HCT116 (cell line): ENCODE measurements around the gene SMR3A. TPM values are rescaled to one million over a fixed set of nuclear protein-coding genes. Genes with fewer than 3 reads are reported as not detected.

ENCODE experiments used
- ATAC-seq: fragments of 200-7000 bp; cut with Tn5 transposase; 2 replicates; pipeline ENCODE4 v1.9.1; 2020; ENCODE audit warnings: mild to moderate bottlenecking, moderate library complexity
- BruUV-seq: library from RNA; stranded (reverse); fragments of 400-500 nt; replicated peaks from 2 replicates; lab custom pipeline; 2021; lab: Mats Ljungman, UMichigan
- CTCF ChIA-PET: fragments of 300-600 bp; sonication (Branson Sonifier 250); formaldehyde crosslinking; loops from one replicate; lab custom pipeline; 2021; ENCODE audit warnings: antibody characterized with exemption; lab: Charles Lee
- POLR2A ChIA-PET: fragments of 300-600, 350-600 bp; sonication (Branson Sonifier 250); formaldehyde crosslinking; loops from one replicate; lab custom pipeline; 2021; ENCODE audit warnings: antibody characterized with exemption; lab: Charles Lee
- RAD21 ChIA-PET, 2 experiments: fragments of 300-600 bp; sonication (Branson Sonifier 250); formaldehyde crosslinking; loops; one replicate each; lab custom pipeline; 2023; ENCODE audit warnings: low total read pairs in 2 of 2; ENCODE audit not compliant: uncharacterized antibody in 2 of 2, unreplicated experiment in 2 of 2, low non-redundant PET in 1 of 2; lab: Charles Lee
- DNase-seq: peaks from one replicate; pipeline ENCODE4 v3.0.0-alpha.2; 2010; ENCODE audit warnings: low read depth, low spot score
- H2AFZ ChIP-seq: fragments of 200-600 bp; shearing (Covaris generic), sonication (generic); 2 replicates; pipeline ENCODE4 v1.6.1; 2017; ENCODE audit warnings: low read depth, mixed run types, mixed read lengths, antibody characterized with exemption, low read length; ENCODE audit not compliant: poor library complexity, severe bottlenecking
- H3K27ac ChIP-seq: 2 replicates; pipeline ENCODE4 v1.5.1; 2012; ENCODE audit warnings: low read depth, low read length
- H3K27me3 ChIP-seq: fragments of 200-600 bp; sonication (generic); 2 replicates; pipeline ENCODE4 v1.6.1; 2016; ENCODE audit warnings: mixed run types, low read length, mixed read lengths; ENCODE audit not compliant: insufficient read depth
- H3K36me3 ChIP-seq, 2 experiments: fragments of 200-500 bp in 1 of 2; fragments of 200-600 bp in 1 of 2; sonication (Bioruptor generic) in 1 of 2; sonication (generic) in 1 of 2; 2 replicates each; pipeline versions ENCODE4 v1.5.1 to v1.6.1; 2014 to 2016; ENCODE audit warnings: low read length in 2 of 2, inconsistent platforms in 1 of 2, mixed read lengths in 1 of 2, mixed run types in 1 of 2; ENCODE audit not compliant: insufficient read depth in 2 of 2, control insufficient read depth in 1 of 2
- H3K4me1 ChIP-seq, 2 experiments: fragments of 200-600 bp in 1 of 2; sonication (generic) in 1 of 2; 2 replicates each; pipeline versions ENCODE4 v1.5.1 to v1.6.1; 2012 to 2017; ENCODE audit warnings: low read length in 2 of 2, inconsistent platforms in 1 of 2, mild to moderate bottlenecking in 1 of 2, mixed read lengths in 1 of 2, mixed run types in 1 of 2, moderate library complexity in 1 of 2; ENCODE audit not compliant: insufficient read depth in 2 of 2, control insufficient read depth in 1 of 2
- H3K4me2 ChIP-seq: fragments of 200-600 bp; sonication (generic); 2 replicates; pipeline ENCODE4 v1.6.1; 2017; ENCODE audit warnings: mixed run types, low read length, mixed read lengths
- H3K4me3 ChIP-seq, 2 experiments: fragments of 200-600 bp in 1 of 2; sonication (generic) in 1 of 2; replicated peaks in 1 of 2; 2 replicates each; pipeline ENCODE4 v1.5.1; 2011 to 2016; ENCODE audit warnings: low read length in 2 of 2, control low read depth in 1 of 2, low read depth in 1 of 2, mild to moderate bottlenecking in 1 of 2, mixed read lengths in 1 of 2, mixed run types in 1 of 2
- H3K79me2 ChIP-seq: fragments of 200-600 bp; sonication (generic); 2 replicates; pipeline ENCODE4 v1.6.1; 2017; ENCODE audit warnings: mild to moderate bottlenecking, mixed run types, low read length, moderate library complexity, mixed read lengths; ENCODE audit not compliant: insufficient read depth
- H3K9ac ChIP-seq: fragments of 200-600 bp; sonication (generic); 2 replicates; pipeline ENCODE4 v1.6.1; 2016; ENCODE audit warnings: low read length, mixed read lengths
- H3K9me2 ChIP-seq: fragments of 200-600 bp; sonication (generic), shearing (Covaris generic); 2 replicates; pipeline ENCODE4 v1.6.1; 2017; ENCODE audit warnings: mixed run types, mild to moderate bottlenecking, moderate library complexity; ENCODE audit not compliant: insufficient read depth
- H3K9me3 ChIP-seq, 2 experiments: fragments of 200-500 bp in 1 of 2; fragments of 200-600 bp in 1 of 2; sonication (Bioruptor generic) in 1 of 2; sonication (generic) in 1 of 2; 2 replicates each; pipeline ENCODE4 v1.6.1; 2014 to 2017; ENCODE audit warnings: low read length in 2 of 2, mixed read lengths in 2 of 2, inconsistent platforms in 1 of 2, low read depth in 1 of 2, mild to moderate bottlenecking in 1 of 2, mixed run types in 1 of 2, moderate library complexity in 1 of 2; ENCODE audit not compliant: control insufficient read depth in 1 of 2, insufficient read depth in 1 of 2
- H4K20me1 ChIP-seq: fragments of 200-600 bp; sonication (generic), shearing (Covaris generic); 2 replicates; pipeline ENCODE4 v1.6.1; 2017; ENCODE audit warnings: mixed run types, mild to moderate bottlenecking, moderate library complexity; ENCODE audit not compliant: insufficient read depth
- EGR1 ChIP-seq: IDR thresholded peaks from 2 replicates; pipeline ENCODE4 v1.6.1; 2012; ENCODE audit warnings: low read depth
- ELF1 ChIP-seq: IDR thresholded peaks from 2 replicates; pipeline ENCODE4 v1.6.1; 2012; ENCODE audit warnings: low read depth, borderline replicate concordance
- EZH2 ChIP-seq: fragments of 200-600 bp; sonication (generic); IDR thresholded peaks from 2 replicates; pipeline ENCODE4 v1.6.1; 2017; ENCODE audit warnings: antibody characterized with exemption, mixed run types
- JUND ChIP-seq: IDR thresholded peaks from 2 replicates; pipeline ENCODE4 v1.6.1; 2012
- MAX ChIP-seq: IDR thresholded peaks from 2 replicates; pipeline ENCODE4 v1.6.1; 2012
- POLR2A ChIP-seq: IDR thresholded peaks from 2 replicates; pipeline ENCODE4 v1.7.0; 2011; ENCODE audit warnings: borderline replicate concordance; ENCODE audit not compliant: insufficient read depth, insufficient read length; ENCODE audit errors: extremely low read depth
- POLR2AphosphoS5 ChIP-seq: IDR thresholded peaks from 2 replicates; pipeline ENCODE4 v1.6.1; 2011; ENCODE audit warnings: mild to moderate bottlenecking, low read depth, low read length, moderate library complexity
- REST ChIP-seq: IDR thresholded peaks from 2 replicates; pipeline ENCODE4 v1.6.1; 2012; ENCODE audit warnings: low read depth
- SIN3A ChIP-seq: IDR thresholded peaks from 2 replicates; pipeline ENCODE4 v1.6.1; 2012; ENCODE audit warnings: low read depth
- SP1 ChIP-seq: IDR thresholded peaks from 2 replicates; pipeline ENCODE4 v1.6.1; 2012; ENCODE audit warnings: low read depth
- ZFX ChIP-seq: fragments of 450-650 bp; IDR thresholded peaks from 2 replicates; pipeline ENCODE4 v1.6.1; 2017
- ZNF274 ChIP-seq: fragments of 200-500 bp; sonication (Bioruptor generic); IDR thresholded peaks from 2 replicates; pipeline ENCODE4 v1.6.1; 2014; ENCODE audit warnings: mild to moderate bottlenecking, low read depth, low read length, inconsistent platforms
- intact Hi-C: fragments of 100-400 bp; cut with micrococcal nuclease; formaldehyde crosslinking; loops from 2 replicates; pipeline ENCODE4 v1.10.0; 2022
- total RNA-seq: library from RNA; stranded (reverse); gene quantifications from one replicate; pipeline ENCODE4 v1.2.1, GENCODE V29; 2021; ENCODE audit not compliant: unreplicated experiment
- TF ChIP-seq, protein P1 (sequence below): IDR thresholded peaks from 2 replicates; pipeline ENCODE4 v1.6.1; 2012
- TF ChIP-seq, protein P2 (sequence below), 3 experiments: fragments of 200-600 bp in 1 of 3; sonication (generic) in 1 of 3; IDR thresholded peaks in 2 of 3; conservative IDR thresholded peaks in 1 of 3; 2 replicates each; pipeline ENCODE4 v1.5.1; 2012 to 2017; ENCODE audit warnings: low read depth in 2 of 3, low read length in 2 of 3, antibody characterized with exemption in 1 of 3, borderline replicate concordance in 1 of 3, control low read depth in 1 of 3, mild to moderate bottlenecking in 1 of 3, mixed read lengths in 1 of 3, mixed run types in 1 of 3, moderate library complexity in 1 of 3; ENCODE audit not compliant: insufficient read depth in 1 of 3

SMR3A gene
- total RNA-seq, 1 experiment from 2014 or later = not detected

DNA sequence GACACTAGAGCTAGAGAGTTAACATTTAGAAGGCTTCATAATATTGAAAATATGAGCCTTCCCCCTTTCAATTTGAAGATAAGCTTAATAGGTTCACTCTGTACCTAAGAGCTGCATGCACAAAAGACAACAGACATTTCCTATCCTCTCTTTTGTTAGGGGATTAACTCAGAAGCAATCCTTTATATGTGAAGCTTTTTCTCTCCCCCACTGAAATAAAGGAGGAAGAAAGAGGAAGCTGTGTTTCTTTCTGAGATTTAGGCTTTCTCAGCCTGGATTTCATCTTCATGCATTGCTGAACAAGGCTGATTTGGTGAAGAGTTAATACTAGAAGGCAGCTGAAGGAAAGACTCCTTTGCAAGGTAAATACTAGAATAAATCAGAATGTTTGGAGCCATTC is 46.8 kb upstream of the SMR3A start:
- no TSS peak for BruUV-seq
- no peak for ATAC-seq
- Histone ChIP-seq H3K4me3 (no peak overlapping the region), H3K9me3 (no peaks in the 10 kb centered on the region), H4K20me1 (no peaks in the 10 kb centered on the region; the same call in 1 of the 2 replicates), H3K9ac (no peak overlapping the region), H3K79me2 (no peaks in the 10 kb centered on the region), H3K9me2 (no peaks in the 10 kb centered on the region), H3K27me3 (no peaks in the 10 kb centered on the region), H3K4me2 (no peak overlapping the region), H3K27ac (no peak overlapping the region), H3K4me1 (no peaks in the 10 kb centered on the region), H3K36me3 (no peaks in the 10 kb centered on the region), H2AFZ (no peak overlapping the region)
- POLR2A ChIA-PET = no interaction called here
- no peak for DNase-seq
- RAD21 ChIA-PET = no interaction called here
- TF ChIP-seq ZFX (no peak), ELF1 (no peak), MAX (no peak), SIN3A (no peak), JUND (no peak), POLR2AphosphoS5 (no peak), ZNF274 (no peak), EGR1 (no peak), POLR2A (no peak), EZH2 (no peak), REST (no peak), SP1 (no peak)
- TF ChIP-seq, protein P1, sequence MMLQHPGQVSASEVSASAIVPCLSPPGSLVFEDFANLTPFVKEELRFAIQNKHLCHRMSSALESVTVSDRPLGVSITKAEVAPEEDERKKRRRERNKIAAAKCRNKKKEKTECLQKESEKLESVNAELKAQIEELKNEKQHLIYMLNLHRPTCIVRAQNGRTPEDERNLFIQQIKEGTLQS = no peak
- TF ChIP-seq, protein P2, sequence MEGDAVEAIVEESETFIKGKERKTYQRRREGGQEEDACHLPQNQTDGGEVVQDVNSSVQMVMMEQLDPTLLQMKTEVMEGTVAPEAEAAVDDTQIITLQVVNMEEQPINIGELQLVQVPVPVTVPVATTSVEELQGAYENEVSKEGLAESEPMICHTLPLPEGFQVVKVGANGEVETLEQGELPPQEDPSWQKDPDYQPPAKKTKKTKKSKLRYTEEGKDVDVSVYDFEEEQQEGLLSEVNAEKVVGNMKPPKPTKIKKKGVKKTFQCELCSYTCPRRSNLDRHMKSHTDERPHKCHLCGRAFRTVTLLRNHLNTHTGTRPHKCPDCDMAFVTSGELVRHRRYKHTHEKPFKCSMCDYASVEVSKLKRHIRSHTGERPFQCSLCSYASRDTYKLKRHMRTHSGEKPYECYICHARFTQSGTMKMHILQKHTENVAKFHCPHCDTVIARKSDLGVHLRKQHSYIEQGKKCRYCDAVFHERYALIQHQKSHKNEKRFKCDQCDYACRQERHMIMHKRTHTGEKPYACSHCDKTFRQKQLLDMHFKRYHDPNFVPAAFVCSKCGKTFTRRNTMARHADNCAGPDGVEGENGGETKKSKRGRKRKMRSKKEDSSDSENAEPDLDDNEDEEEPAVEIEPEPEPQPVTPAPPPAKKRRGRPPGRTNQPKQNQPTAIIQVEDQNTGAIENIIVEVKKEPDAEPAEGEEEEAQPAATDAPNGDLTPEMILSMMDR (IDR thresholded peaks at IDR 0.05 in 2 of 3, conservative IDR thresholded peaks at IDR 0.05 in 1 of 3; ENCODE audit: borderline replicate concordance in 1 of 3, insufficient read depth in 1 of 3, low read depth in 2 of 3, low read length in 2 of 3) = no peak
- CTCF ChIA-PET = no interaction called here
- intact Hi-C loops = loop anchor here (10.0 kb wide), 1 partner anchor 241 kb away; no protein-coding TSS in a partner anchor
